Hippocampal formation (tissue), 2 donors: ENCODE measurements around the gene NAA15.
A peak's percentile ranks its signal among the peaks of the same experiment; 100 is the strongest.
"Not testable (repeated sequence)": the region's sequence is repeated elsewhere in the genome, so short reads cannot be mapped to it uniquely, and the experiment has no call there.

ENCODE experiments used
- DNase-seq, 2 donors: peaks; one replicate each; lab custom pipeline; 2025; lab: John Stamatoyannopoulos, UW

NAA15 gene

GRCh38 chr4:139361301-139361700 is 60.0 kb downstream of the NAA15 start:
- peak in 1 of 2 donors; percentile 2 for DNase-seq

- DNase-seq = no peak
Observed at GRCh38 chr4:139367421-139368090, 66.3 kb downstream of the NAA15 start.

GRCh38 chr4:139368998-139369397 is 67.7 kb downstream of the NAA15 start:
- DNase-seq = no peak

- DNase-seq = no peak
Observed at GRCh38 chr4:139374251-139374650, 72.9 kb downstream of the NAA15 start.

- DNase-seq = no peak
Observed at GRCh38 chr4:139386421-139386820, 85.1 kb downstream of the NAA15 start.

GRCh38 chr4:139389102-139389501 is 87.8 kb downstream of the NAA15 start:
- DNase-seq = no peak

GRCh38 chr4:139389991-139390390 is 88.7 kb downstream of the NAA15 start:
- no peak for DNase-seq

GRCh38 chr4:139391731-139392130 is 90.4 kb downstream of the NAA15 start:
- no peak for DNase-seq

- DNase-seq = no peak
Observed at GRCh38 chr4:139392797-139393196, 91.5 kb downstream of the NAA15 start.

- DNase-seq = no peak
Observed at GRCh38 chr4:139401368-139401767, 100.1 kb downstream of the NAA15 start.

GRCh38 chr4:139402436-139402835 is 101.1 kb downstream of the NAA15 start:
- DNase-seq = peak in 1 of 2 donors; percentile 3

GRCh38 chr4:139403462-139403861 is 102.2 kb downstream of the NAA15 start:
- no peak for DNase-seq

GRCh38 chr4:139410312-139410711 is 109.0 kb downstream of the NAA15 start:
- DNase-seq = no peak

GRCh38 chr4:139414671-139415210 is 113.4 kb downstream of the NAA15 start:
- not testable (repeated sequence) for DNase-seq

GRCh38 chr4:139416073-139416673 is 114.9 kb downstream of the NAA15 start:
- peak in 1 of 2 donors; percentile 40 for DNase-seq

GRCh38 chr4:139419388-139419914 is 118.1 kb downstream of the NAA15 start:
- DNase-seq = peak; percentile 17 to 32

GRCh38 chr4:139420652-139421051 is 119.3 kb downstream of the NAA15 start:
- no peak for DNase-seq

GRCh38 chr4:139436122-139436521 is 134.8 kb downstream of the NAA15 start:
- DNase-seq = no peak

- no peak for DNase-seq
Observed at GRCh38 chr4:139438141-139438540, 136.8 kb downstream of the NAA15 start.

- no peak for DNase-seq
Observed at GRCh38 chr4:139441029-139441428, 139.7 kb downstream of the NAA15 start.

- DNase-seq = no peak
Observed at GRCh38 chr4:139443661-139444060, 142.4 kb downstream of the NAA15 start.

- DNase-seq = not testable (repeated sequence)
Observed at GRCh38 chr4:139444881-139445280, 143.6 kb downstream of the NAA15 start.

GRCh38 chr4:139447078-139447477 is 145.8 kb downstream of the NAA15 start:
- DNase-seq = not testable (repeated sequence)
